Measurements from ENCODE around the gene PRRC2B. TPM values are rescaled to one million over a fixed set of nuclear protein-coding genes. Genes with fewer than 3 reads are reported as not detected.

PRRC2B gene
- polyA plus RNA-seq, 1 donor: 133 TPM

GRCh38 chr9:131516930-131517329, 123.0 kb downstream of the PRRC2B start:
- no peak for DNase-seq (ENCODE audit: low read depth)

GRCh38 chr9:131517761-131518190, 123.9 kb downstream of the PRRC2B start:
- DNase-seq (ENCODE audit: low read depth): no peak

GRCh38 chr9:131518553-131518952, 124.7 kb downstream of the PRRC2B start:
- no peak for DNase-seq (ENCODE audit: low read depth)

GRCh38 chr9:131520503-131520902, 126.6 kb downstream of the PRRC2B start:
- no peak for DNase-seq (ENCODE audit: low read depth)

GRCh38 chr9:131521203-131521602, 127.3 kb downstream of the PRRC2B start:
- no peak for DNase-seq (ENCODE audit: low read depth)

- DNase-seq (ENCODE audit: low read depth): no peak
Measured at GRCh38 chr9:131521822-131522221, 127.9 kb downstream of the PRRC2B start.

GRCh38 chr9:131522257-131523085, 128.6 kb downstream of the PRRC2B start:
- DNase-seq (ENCODE audit: low read depth): no peak

GRCh38 chr9:131523086-131523388, 129.2 kb downstream of the PRRC2B start:
- no peak for DNase-seq (ENCODE audit: low read depth)

GRCh38 chr9:131523451-131524435, 129.9 kb downstream of the PRRC2B start:
- no peak for DNase-seq (ENCODE audit: low read depth)

- DNase-seq (ENCODE audit: low read depth): no peak
Measured at GRCh38 chr9:131524665-131525315, 130.9 kb downstream of the PRRC2B start.

- DNase-seq (ENCODE audit: low read depth): no peak
Measured at GRCh38 chr9:131525643-131526565, 132.0 kb downstream of the PRRC2B start.

GRCh38 chr9:131528186-131528585, 134.3 kb downstream of the PRRC2B start:
- DNase-seq (ENCODE audit: low read depth): no peak

GRCh38 chr9:131528886-131529505, 135.1 kb downstream of the PRRC2B start:
- DNase-seq (ENCODE audit: low read depth): no peak

- DNase-seq (ENCODE audit: low read depth): no peak
Measured at GRCh38 chr9:131529597-131530545, 136.0 kb downstream of the PRRC2B start.

- no peak for DNase-seq (ENCODE audit: low read depth)
Measured at GRCh38 chr9:131530546-131530919, 136.6 kb downstream of the PRRC2B start.

- peak; percentile 16 for DNase-seq (ENCODE audit: low read depth)
Measured at GRCh38 chr9:131530920-131531832, 137.3 kb downstream of the PRRC2B start, which contains the start of gene UCK1. UCK1 (minus strand) TSS chr9:131531263; CDS start chr9:131531174, 89 bp downstream.

GRCh38 chr9:131534721-131535237, 140.9 kb downstream of the PRRC2B start:
- DNase-seq (ENCODE audit: low read depth): no peak

- DNase-seq (ENCODE audit: low read depth): no peak
Measured at GRCh38 chr9:131537946-131538345, 144.1 kb downstream of the PRRC2B start.
